ENCODE results near the gene RAE1.

The RAE1 gene

DNA sequence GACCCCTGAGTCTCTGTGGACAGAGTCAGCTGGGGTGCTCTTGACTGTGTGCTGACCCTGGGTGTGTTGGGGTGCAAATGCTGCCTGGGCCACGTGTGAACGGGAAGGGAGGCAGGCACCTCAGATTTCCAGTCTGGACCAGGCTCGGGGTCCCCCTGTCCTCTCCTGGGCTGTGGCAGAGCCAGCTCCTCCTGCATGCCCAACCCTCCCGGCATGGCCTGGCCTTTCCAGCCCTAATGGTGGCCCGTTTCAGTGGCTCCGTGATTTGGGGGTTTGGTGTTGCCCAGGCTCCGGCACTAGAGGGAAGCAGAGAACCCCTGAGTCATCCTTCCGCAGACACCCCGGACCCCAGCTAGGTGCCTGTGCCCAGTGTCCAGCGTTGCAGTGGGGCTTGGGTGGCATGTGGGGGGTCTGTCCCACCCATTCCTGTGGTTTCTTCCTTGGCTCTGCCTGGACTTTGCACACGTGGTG, 49.2 kb downstream of the RAE1 start:
- H3K36me3 ChIP-seq (ENCODE audit: control insufficient read depth in 2 of 2, insufficient read depth in 2 of 2, low read length in 2 of 2) = peaks cover 46 to 62% of the 10 kb centered on the region in 2 donors
- peaks cover 29 to 54% of the 10 kb centered on the region in 2 donors for H3K4me1 ChIP-seq (ENCODE audit: control insufficient read depth in 2 of 2, insufficient read depth in 2 of 2, low read length in 2 of 2)
- no peak overlapping the region for H3K9ac ChIP-seq (ENCODE audit: low read depth in 1 of 2, low read length in 2 of 2)

DNA sequence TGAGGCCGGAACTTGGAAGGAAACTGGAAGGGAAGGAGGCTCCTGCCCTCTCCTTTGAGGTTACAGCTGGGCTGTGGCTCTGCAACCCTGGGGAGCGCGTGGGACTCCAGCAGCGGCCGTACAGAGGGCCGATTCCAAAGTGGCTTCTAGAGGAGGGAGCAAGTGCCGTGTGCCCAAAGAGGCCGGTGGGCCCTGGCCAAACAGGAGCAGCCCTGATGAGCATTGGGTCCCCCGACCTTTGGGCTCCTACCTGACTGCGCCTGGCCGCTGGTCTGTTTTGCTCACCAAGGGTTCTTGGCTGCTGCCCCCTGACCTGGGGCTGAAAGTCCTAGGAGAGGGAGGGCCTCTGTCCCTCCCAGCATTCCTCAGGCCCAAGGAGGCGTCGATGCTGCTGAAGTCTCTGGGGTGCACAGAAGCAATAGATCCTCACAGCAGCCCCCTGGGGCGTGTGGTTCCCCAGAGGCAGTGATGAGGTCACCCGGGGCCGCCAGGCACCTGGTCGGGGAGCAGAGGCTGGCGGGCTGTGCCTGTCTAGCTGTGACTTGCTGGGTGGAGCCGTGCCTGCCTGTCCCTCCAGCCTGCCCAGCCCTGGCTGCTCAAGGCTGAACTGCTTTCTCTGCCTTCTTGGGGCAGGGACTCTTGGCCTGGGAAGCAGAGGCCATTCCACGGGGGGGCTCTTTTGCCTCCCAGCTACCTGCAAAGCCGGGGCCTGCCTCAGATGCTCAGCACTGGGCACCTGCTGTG, 49.9 kb downstream of the RAE1 start:
- H3K27me3 ChIP-seq (ENCODE audit: control insufficient read depth in 2 of 2, insufficient read depth in 2 of 2, low read length in 2 of 2) = no peaks in the 10 kb centered on the region
- H3K27ac ChIP-seq (ENCODE audit: low read depth in 2 of 2, low read length in 2 of 2) = no peak overlapping the region
- H3K9ac ChIP-seq (ENCODE audit: low read depth in 1 of 2, low read length in 2 of 2) = no peak overlapping the region
- peaks cover 29 to 49% of the 10 kb centered on the region in 2 donors for H3K4me1 ChIP-seq (ENCODE audit: control insufficient read depth in 2 of 2, insufficient read depth in 2 of 2, low read length in 2 of 2)
- H3K4me3 ChIP-seq (ENCODE audit: low read length in 2 of 2) = no peak overlapping the region
- H3K36me3 ChIP-seq (ENCODE audit: control insufficient read depth in 2 of 2, insufficient read depth in 2 of 2, low read length in 2 of 2) = peaks cover 52 to 62% of the 10 kb centered on the region in 2 donors
- H3K9me3 ChIP-seq (ENCODE audit: control insufficient read depth in 2 of 2, low read length in 2 of 2) = no peaks in the 10 kb centered on the region

More for the DNA sequence above, 49.2 kb downstream of the RAE1 start:
- H3K4me3 ChIP-seq (ENCODE audit: low read length in 2 of 2) = no peak overlapping the region
- no peaks in the 10 kb centered on the region for H3K9me3 ChIP-seq (ENCODE audit: control insufficient read depth in 2 of 2, low read length in 2 of 2)
- peak overlapping the region in 1 of 2 donors; percentile 85 for H3K27ac ChIP-seq (ENCODE audit: low read depth in 2 of 2, low read length in 2 of 2)
- H3K27me3 ChIP-seq (ENCODE audit: control insufficient read depth in 2 of 2, insufficient read depth in 2 of 2, low read length in 2 of 2) = no peaks in the 10 kb centered on the region

DNA sequence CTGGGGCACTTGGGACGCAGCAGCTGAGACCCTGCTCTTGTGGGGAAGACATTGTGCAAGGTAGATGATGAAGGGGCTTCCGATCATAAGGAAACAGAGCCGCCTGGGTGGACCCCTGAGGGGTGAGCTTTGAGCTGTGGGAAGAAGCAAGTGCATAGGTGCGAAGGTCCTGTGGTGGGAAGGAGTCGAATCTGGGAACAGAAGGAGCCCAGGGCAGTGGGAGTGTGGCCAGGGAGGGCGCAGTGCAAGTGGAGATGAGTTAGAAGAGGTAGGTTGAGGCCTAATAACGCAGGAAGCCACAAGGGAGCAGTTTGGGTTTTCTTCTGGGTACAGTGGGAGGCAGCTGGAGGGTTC, 50.5 kb downstream of the RAE1 start:
- H3K9ac ChIP-seq (ENCODE audit: low read depth in 1 of 2, low read length in 2 of 2) = no peak overlapping the region
- no peaks in the 10 kb centered on the region for H3K27me3 ChIP-seq (ENCODE audit: control insufficient read depth in 2 of 2, insufficient read depth in 2 of 2, low read length in 2 of 2)
- no peaks in the 10 kb centered on the region for H3K9me3 ChIP-seq (ENCODE audit: control insufficient read depth in 2 of 2, low read length in 2 of 2)
- H3K4me3 ChIP-seq (ENCODE audit: low read length in 2 of 2) = no peak overlapping the region
- H3K36me3 ChIP-seq (ENCODE audit: control insufficient read depth in 2 of 2, insufficient read depth in 2 of 2, low read length in 2 of 2) = peaks cover 57 to 61% of the 10 kb centered on the region in 2 donors
- H3K4me1 ChIP-seq (ENCODE audit: control insufficient read depth in 2 of 2, insufficient read depth in 2 of 2, low read length in 2 of 2) = peaks cover 29 to 45% of the 10 kb centered on the region in 2 donors
- no peak overlapping the region for H3K27ac ChIP-seq (ENCODE audit: low read depth in 2 of 2, low read length in 2 of 2)

DNA sequence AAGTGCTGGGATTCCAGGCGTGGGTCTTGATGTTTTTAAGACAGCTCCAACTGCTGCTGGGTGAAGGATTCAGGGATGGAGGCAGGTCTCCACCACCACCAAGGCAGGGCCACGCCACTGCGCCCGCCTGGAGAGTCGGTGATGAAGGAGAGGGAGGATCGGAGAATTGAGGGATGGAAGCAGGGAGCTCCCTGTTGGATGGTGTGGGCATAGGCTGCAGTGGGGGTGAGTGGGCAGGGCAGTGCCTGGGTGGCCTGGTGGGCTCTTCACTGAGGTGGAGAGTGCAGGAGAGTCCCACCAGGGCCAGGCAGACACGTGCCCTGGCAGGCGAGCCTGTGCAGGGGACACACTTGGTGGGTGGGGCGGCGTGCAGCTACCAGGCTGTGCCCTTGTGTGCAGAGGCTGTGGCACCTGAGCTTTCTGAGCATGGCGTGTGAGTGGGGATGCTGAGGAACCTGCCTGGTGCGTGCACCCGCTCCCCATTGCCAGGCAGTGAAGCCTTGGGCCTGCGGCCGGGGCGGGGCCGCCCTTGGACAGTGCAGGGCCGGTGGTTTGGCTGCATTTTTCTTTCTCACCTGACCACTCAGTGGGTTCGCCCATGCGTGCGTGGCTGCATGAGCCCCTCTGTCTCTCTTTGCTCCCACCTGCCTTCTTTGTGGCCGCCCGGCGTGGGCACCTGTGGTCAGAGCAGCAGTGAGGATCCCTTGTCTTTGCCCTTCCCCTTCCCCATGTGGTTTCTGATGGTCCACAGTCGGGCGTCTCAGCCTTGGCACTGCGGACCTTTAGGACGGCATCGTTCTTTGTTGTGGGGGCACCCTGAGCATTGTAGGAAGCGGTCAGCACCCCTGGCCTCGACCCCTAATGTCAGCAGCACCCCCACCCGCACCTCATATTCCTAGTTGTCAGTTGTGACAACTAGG, 51.4 kb downstream of the RAE1 start:
- no peaks in the 10 kb centered on the region for H3K9me3 ChIP-seq (ENCODE audit: control insufficient read depth in 2 of 2, low read length in 2 of 2)
- H3K4me3 ChIP-seq (ENCODE audit: low read length in 2 of 2) = no peak overlapping the region
- peaks cover 26 to 39% of the 10 kb centered on the region in 2 donors for H3K4me1 ChIP-seq (ENCODE audit: control insufficient read depth in 2 of 2, insufficient read depth in 2 of 2, low read length in 2 of 2)
- no peak overlapping the region for H3K27ac ChIP-seq (ENCODE audit: low read depth in 2 of 2, low read length in 2 of 2)
- peaks cover 56% of the 10 kb centered on the region in 2 donors for H3K36me3 ChIP-seq (ENCODE audit: control insufficient read depth in 2 of 2, insufficient read depth in 2 of 2, low read length in 2 of 2)
- no peaks in the 10 kb centered on the region for H3K27me3 ChIP-seq (ENCODE audit: control insufficient read depth in 2 of 2, insufficient read depth in 2 of 2, low read length in 2 of 2)
- no peak overlapping the region for H3K9ac ChIP-seq (ENCODE audit: low read depth in 1 of 2, low read length in 2 of 2)

DNA sequence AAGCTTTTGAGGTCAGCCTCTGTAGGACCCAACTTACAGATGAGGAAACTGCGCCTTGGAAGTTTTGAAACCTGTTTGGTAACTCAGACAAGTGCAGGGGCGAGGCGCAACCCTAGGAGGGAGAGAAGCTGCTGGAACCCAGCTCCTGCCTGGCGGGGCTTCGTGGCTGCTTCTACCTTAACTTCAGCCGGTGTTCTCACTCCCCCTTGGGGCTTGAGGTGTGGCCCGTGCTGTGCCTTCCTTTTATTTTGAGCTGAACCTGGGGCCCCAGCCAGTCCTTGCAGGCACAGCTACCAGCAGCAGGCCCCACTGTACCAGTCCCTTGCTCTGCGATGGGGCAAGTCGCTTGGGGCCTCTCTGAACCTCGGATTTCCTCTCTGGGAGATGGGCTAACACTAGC, 52.2 kb downstream of the RAE1 start:
- Histone ChIP-seq H3K4me1 (ENCODE audit: control insufficient read depth in 2 of 2, insufficient read depth in 2 of 2, low read length in 2 of 2) (peaks cover 19 to 32% of the 10 kb centered on the region in 2 donors), H3K9ac (ENCODE audit: low read depth in 1 of 2, low read length in 2 of 2) (no peak overlapping the region), H3K27me3 (ENCODE audit: control insufficient read depth in 2 of 2, insufficient read depth in 2 of 2, low read length in 2 of 2) (no peaks in the 10 kb centered on the region), H3K9me3 (ENCODE audit: control insufficient read depth in 2 of 2, low read length in 2 of 2) (no peaks in the 10 kb centered on the region), H3K27ac (ENCODE audit: low read depth in 2 of 2, low read length in 2 of 2) (no peak overlapping the region), H3K36me3 (ENCODE audit: control insufficient read depth in 2 of 2, insufficient read depth in 2 of 2, low read length in 2 of 2) (peaks cover 60 to 62% of the 10 kb centered on the region in 2 donors), H3K4me3 (ENCODE audit: low read length in 2 of 2) (no peak overlapping the region)

DNA sequence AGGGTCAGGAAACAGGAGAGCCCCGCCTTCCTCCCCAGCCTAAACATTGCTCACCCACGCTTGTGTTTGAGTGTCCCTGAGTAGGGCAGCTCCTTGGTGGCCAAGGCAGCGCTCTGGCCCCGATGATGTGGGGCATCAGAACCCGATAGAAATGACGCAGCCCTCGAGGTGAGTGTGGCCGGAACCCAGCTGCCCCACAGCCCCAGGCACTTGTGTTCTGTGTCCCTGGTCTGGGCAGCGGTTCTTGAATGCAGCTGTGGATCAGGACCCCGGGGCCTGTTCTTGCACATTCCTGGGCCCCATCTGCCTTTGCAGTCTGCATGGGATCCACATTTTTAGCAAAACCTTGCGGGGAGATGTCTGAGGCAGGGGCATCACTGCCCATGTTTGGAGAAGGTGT, 53.0 kb downstream of the RAE1 start:
- no peak overlapping the region for H3K27ac ChIP-seq (ENCODE audit: low read depth in 2 of 2, low read length in 2 of 2)
- H3K4me1 ChIP-seq (ENCODE audit: control insufficient read depth in 2 of 2, insufficient read depth in 2 of 2, low read length in 2 of 2) = peaks cover 11 to 24% of the 10 kb centered on the region in 2 donors
- no peak overlapping the region for H3K9ac ChIP-seq (ENCODE audit: low read depth in 1 of 2, low read length in 2 of 2)
- no peaks in the 10 kb centered on the region for H3K27me3 ChIP-seq (ENCODE audit: control insufficient read depth in 2 of 2, insufficient read depth in 2 of 2, low read length in 2 of 2)
- H3K4me3 ChIP-seq (ENCODE audit: low read length in 2 of 2) = no peak overlapping the region
- no peaks in the 10 kb centered on the region for H3K9me3 ChIP-seq (ENCODE audit: control insufficient read depth in 2 of 2, low read length in 2 of 2)
- H3K36me3 ChIP-seq (ENCODE audit: control insufficient read depth in 2 of 2, insufficient read depth in 2 of 2, low read length in 2 of 2) = peaks cover 64 to 66% of the 10 kb centered on the region in 2 donors

DNA sequence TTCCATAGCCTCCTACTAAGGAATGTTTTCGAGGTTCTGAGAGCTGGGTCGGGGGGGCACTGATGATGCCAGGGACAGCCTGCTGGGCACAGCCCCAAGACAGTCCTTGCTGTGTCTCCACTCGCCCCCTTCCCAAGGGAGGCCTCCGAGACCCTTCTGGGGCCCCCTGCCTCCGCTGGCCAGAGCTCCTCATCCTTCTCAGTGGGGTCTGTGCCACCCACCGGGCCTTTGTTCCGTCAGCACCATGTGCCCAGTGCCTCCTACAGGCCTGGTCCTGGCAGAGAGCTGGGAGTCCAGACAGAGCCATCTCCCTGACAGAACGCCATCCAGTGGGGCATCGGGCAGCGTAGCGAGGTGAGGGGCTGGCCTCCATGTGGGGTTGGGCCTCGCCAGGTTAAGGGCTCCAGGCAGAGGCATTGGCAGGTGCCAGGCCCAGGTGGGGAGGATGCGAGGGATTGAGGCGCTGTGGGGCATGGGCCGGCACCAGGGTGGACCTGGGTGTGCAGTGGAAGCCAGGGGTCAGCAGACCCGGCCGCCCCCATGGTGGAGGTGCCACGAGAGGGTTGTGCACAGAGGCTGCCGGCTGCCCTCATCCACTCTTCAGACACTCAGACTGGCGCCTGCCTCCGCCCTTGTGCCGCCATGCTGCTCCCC, 53.5 kb downstream of the RAE1 start:
- Histone ChIP-seq H3K4me1 (ENCODE audit: control insufficient read depth in 2 of 2, insufficient read depth in 2 of 2, low read length in 2 of 2) (peaks cover 7 to 19% of the 10 kb centered on the region in 2 donors), H3K36me3 (ENCODE audit: control insufficient read depth in 2 of 2, insufficient read depth in 2 of 2, low read length in 2 of 2) (peaks cover 66% of the 10 kb centered on the region in 2 donors), H3K4me3 (ENCODE audit: low read length in 2 of 2) (no peak overlapping the region)

DNA sequence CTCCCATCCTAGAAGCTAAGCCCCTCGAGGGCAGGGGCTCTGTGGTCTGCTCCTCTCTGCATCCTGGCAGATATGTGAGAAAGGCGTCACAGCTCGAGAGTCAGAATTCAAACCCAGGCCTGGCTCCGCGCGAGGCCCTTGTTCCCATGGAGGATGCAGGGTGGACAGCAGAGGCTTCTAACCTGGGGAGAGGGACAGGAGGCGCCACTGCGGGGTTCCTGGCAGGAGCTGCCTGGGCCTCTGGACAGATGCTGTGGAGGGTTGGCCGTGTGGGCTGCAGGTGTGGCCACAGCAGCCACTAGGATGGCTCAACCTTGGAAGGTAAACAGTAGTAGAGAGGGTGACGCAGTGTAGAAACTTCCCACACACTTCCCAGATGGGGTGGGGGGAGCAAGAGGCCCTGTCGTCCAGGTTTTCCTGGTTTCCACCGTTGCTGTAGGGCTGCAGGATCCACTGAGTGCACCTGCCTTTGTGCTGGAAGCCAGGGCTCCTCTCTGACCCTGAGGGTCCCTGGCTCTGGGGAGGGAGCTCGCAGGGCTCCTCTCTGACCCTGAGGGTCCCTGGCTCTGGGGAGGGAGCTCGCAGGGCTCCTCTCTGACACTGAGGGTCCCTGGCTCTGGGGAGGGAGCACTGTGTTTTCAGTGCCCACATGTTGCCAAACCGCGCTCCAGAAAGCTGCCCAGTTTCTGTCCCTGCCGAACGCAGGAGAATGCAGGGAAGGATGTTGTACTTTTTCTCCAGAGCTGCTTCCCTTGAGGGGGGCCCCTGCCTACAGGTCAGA, 54.4 kb downstream of the RAE1 start:
- Histone ChIP-seq H3K4me1 (ENCODE audit: control insufficient read depth in 2 of 2, insufficient read depth in 2 of 2, low read length in 2 of 2) (peaks cover 0 to 10% of the 10 kb centered on the region in 2 donors), H3K4me3 (ENCODE audit: low read length in 2 of 2) (no peak overlapping the region), H3K27ac (ENCODE audit: low read depth in 2 of 2, low read length in 2 of 2) (no peak overlapping the region), H3K36me3 (ENCODE audit: control insufficient read depth in 2 of 2, insufficient read depth in 2 of 2, low read length in 2 of 2) (peaks cover 62 to 66% of the 10 kb centered on the region in 2 donors), H3K27me3 (ENCODE audit: control insufficient read depth in 2 of 2, insufficient read depth in 2 of 2, low read length in 2 of 2) (no peaks in the 10 kb centered on the region), H3K9ac (ENCODE audit: low read depth in 1 of 2, low read length in 2 of 2) (no peak overlapping the region), H3K9me3 (ENCODE audit: control insufficient read depth in 2 of 2, low read length in 2 of 2) (no peaks in the 10 kb centered on the region)

More for the DNA sequence above, 53.5 kb downstream of the RAE1 start:
- H3K9ac ChIP-seq (ENCODE audit: low read depth in 1 of 2, low read length in 2 of 2) = no peak overlapping the region
- H3K9me3 ChIP-seq (ENCODE audit: control insufficient read depth in 2 of 2, low read length in 2 of 2) = no peaks in the 10 kb centered on the region
- no peak overlapping the region for H3K27ac ChIP-seq (ENCODE audit: low read depth in 2 of 2, low read length in 2 of 2)
- no peaks in the 10 kb centered on the region for H3K27me3 ChIP-seq (ENCODE audit: control insufficient read depth in 2 of 2, insufficient read depth in 2 of 2, low read length in 2 of 2)

DNA sequence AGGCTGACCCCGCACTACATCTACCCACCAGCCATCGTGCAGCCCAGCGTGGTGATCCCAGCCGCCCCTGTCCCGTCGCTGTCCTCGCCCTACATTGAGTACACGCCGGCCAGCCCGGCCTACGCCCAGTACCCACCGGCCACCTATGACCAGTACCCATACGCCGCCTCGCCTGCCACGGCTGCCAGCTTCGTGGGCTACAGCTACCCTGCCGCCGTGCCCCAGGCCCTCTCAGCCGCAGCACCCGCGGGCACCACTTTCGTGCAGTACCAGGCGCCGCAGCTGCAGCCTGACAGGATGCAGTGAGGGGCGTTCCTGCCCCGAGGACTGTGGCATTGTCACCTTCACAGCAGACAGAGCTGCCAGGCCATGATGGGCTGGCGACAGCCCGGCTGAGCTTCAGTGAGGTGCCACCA, 56.5 kb downstream of the RAE1 start:
- H3K9ac ChIP-seq (ENCODE audit: low read depth in 1 of 2, low read length in 2 of 2) = no peak overlapping the region
- no peak overlapping the region for H3K4me3 ChIP-seq (ENCODE audit: low read length in 2 of 2)
- peaks cover 44 to 51% of the 10 kb centered on the region in 2 donors for H3K36me3 ChIP-seq (ENCODE audit: control insufficient read depth in 2 of 2, insufficient read depth in 2 of 2, low read length in 2 of 2)
- no peak overlapping the region for H3K27ac ChIP-seq (ENCODE audit: low read depth in 2 of 2, low read length in 2 of 2)
- H3K4me1 ChIP-seq (ENCODE audit: control insufficient read depth in 2 of 2, insufficient read depth in 2 of 2, low read length in 2 of 2) = no peaks in the 10 kb centered on the region
- H3K27me3 ChIP-seq (ENCODE audit: control insufficient read depth in 2 of 2, insufficient read depth in 2 of 2, low read length in 2 of 2) = no peaks in the 10 kb centered on the region
- no peaks in the 10 kb centered on the region for H3K9me3 ChIP-seq (ENCODE audit: control insufficient read depth in 2 of 2, low read length in 2 of 2)
